GM12878 (cell line): ENCODE measurements around the gene CRAMP1. TPM values are rescaled to one million over a fixed set of nuclear protein-coding genes. Genes with fewer than 3 reads are reported as not detected.
A peak's percentile ranks its signal among the peaks of the same experiment; 100 is the strongest.

Experiments
- ATAC-seq: fragments of 200-7000 bp; cut with Tn5 transposase; 3 replicates; pipeline ENCODE4 v1.9.1; 2020; ENCODE audit warnings: mild to moderate bottlenecking, moderate library complexity
- Bru-seq: library from RNA; stranded (reverse); fragments of 400-500 nt; gene quantifications from one replicate; lab custom pipeline; 2021; lab: Mats Ljungman, UMichigan
- BruChase-seq, 2 experiments: library from RNA; stranded (reverse); fragments of 400-500 nt; gene quantifications; one replicate each; lab custom pipeline; 2021; lab: Mats Ljungman, UMichigan
- BruUV-seq: library from RNA; stranded (reverse); fragments of 400-500 nt; replicated peaks from 2 replicates; lab custom pipeline; 2021; lab: Mats Ljungman, UMichigan
- CTCF ChIA-PET: fragments of 300-600 bp; sonication (Branson Sonifier 250); formaldehyde crosslinking; extraction: SDS; loops from one replicate; lab custom pipeline; 2021; ENCODE audit warnings: inconsistent platforms; lab: Yijun Ruan, JAX
- POLR2A ChIA-PET: fragments of 350-600 bp; formaldehyde crosslinking; extraction: SDS; loops from one replicate; lab custom pipeline; 2021; ENCODE audit warnings: inconsistent platforms; lab: Charles Lee
- RAD21 ChIA-PET: fragments of 300-600 bp; sonication (Branson Sonifier 250); formaldehyde crosslinking; loops from one replicate; lab custom pipeline; 2023; ENCODE audit warnings: antibody characterized with exemption; ENCODE audit not compliant: unreplicated experiment; lab: Charles Lee
- SMC1A ChIA-PET: fragments of 300-600 bp; sonication (Branson Sonifier 250); formaldehyde crosslinking; loops from one replicate; lab custom pipeline; 2023; ENCODE audit not compliant: unreplicated experiment, uncharacterized antibody; lab: Charles Lee
- DNase-seq: peaks from one replicate; pipeline ENCODE4 v3.0.0-alpha.2; 2011; ENCODE audit warnings: low read depth, low spot score
- FAIRE-seq: peaks from 3 replicates; lab custom pipeline; 2011; peaks lifted over from hg19 to GRCh38; lab: Jason Lieb, UNC
- H2AFZ ChIP-seq: 2 replicates; pipeline ENCODE4 v1.6.0; 2011; ENCODE audit warnings: low read depth, low read length, control low read depth; ENCODE audit not compliant: control insufficient read depth
- H3K27ac ChIP-seq: 2 replicates; pipeline ENCODE4 v1.5.1; 2011; ENCODE audit warnings: control low read depth; ENCODE audit not compliant: control insufficient read depth, insufficient read depth
- H3K27me3 ChIP-seq, 2 experiments: replicated peaks in 1 of 2; 2 replicates each; pipeline versions ENCODE4 v1.6.0 to v1.6.1; 2011; ENCODE audit warnings: low read length in 1 of 2; ENCODE audit not compliant: control insufficient read depth in 2 of 2, insufficient read depth in 2 of 2
- H3K36me3 ChIP-seq, 2 experiments: 2 replicates each; pipeline ENCODE4 v1.5.1; 2011; ENCODE audit warnings: low read length in 1 of 2; ENCODE audit not compliant: control insufficient read depth in 2 of 2, insufficient read depth in 2 of 2
- H3K4me1 ChIP-seq: 2 replicates; pipeline ENCODE4 v1.6.1; 2011; ENCODE audit warnings: mild to moderate bottlenecking, low read length, moderate library complexity, mixed read lengths; ENCODE audit not compliant: control insufficient read depth, insufficient read depth
- H3K4me2 ChIP-seq: 2 replicates; pipeline ENCODE4 v1.6.0; 2011; ENCODE audit warnings: control low read depth; ENCODE audit not compliant: control insufficient read depth, insufficient read depth
- H3K4me3 ChIP-seq: fragments of 200-600 bp; sonication (generic); 2 replicates; pipeline ENCODE4 v1.5.1; 2016
- H3K79me2 ChIP-seq: 2 replicates; pipeline ENCODE4 v1.6.0; 2011; ENCODE audit warnings: low read length; ENCODE audit not compliant: control insufficient read depth, insufficient read depth
- H3K9ac ChIP-seq: 2 replicates; pipeline ENCODE4 v1.8.0; 2011; ENCODE audit warnings: low read length, control low read depth, mixed read lengths; ENCODE audit not compliant: control insufficient read depth, insufficient read depth
- H3K9me3 ChIP-seq: replicated peaks from 3 replicates; pipeline ENCODE4 v1.5.1; 2011; ENCODE audit warnings: mild to moderate bottlenecking, low read length; ENCODE audit not compliant: control insufficient read depth, insufficient read depth
- H4K20me1 ChIP-seq: 2 replicates; pipeline ENCODE4 v1.6.0; 2011; ENCODE audit not compliant: control insufficient read depth, insufficient read depth
- BACH1 ChIP-seq: fragments of 450-650 bp; IDR thresholded peaks from 2 replicates; pipeline ENCODE4 v1.6.1; 2017; ENCODE audit warnings: mild to moderate bottlenecking, borderline replicate concordance
- POLR2A ChIP-seq: IDR thresholded peaks from 2 replicates; pipeline ENCODE4 v1.6.1; 2011; ENCODE audit warnings: low read depth, mild to moderate bottlenecking, low read length
- POLR2AphosphoS5 ChIP-seq: IDR thresholded peaks from 2 replicates; pipeline ENCODE4 v1.6.1; 2011; ENCODE audit warnings: mild to moderate bottlenecking, low read length, inconsistent platforms
- SIN3A ChIP-seq: IDR thresholded peaks from 2 replicates; pipeline ENCODE4 v1.6.1; 2012; ENCODE audit warnings: low read depth, low read length, improper control_type of control experiment
- SMARCA5 ChIP-seq: fragments of 450-650 bp; IDR thresholded peaks from 2 replicates; pipeline ENCODE4 v1.6.1; 2017; ENCODE audit warnings: mild to moderate bottlenecking
- WGBS: methylation state at CpG from one replicate; pipeline ENCODE4 v1.1.6; 2016; ENCODE audit warnings: low lambda C conversion rate; ENCODE audit not compliant: insufficient replicate concordance, insufficient coverage; ENCODE audit errors: missing lambda C conversion rate; 5-methylcytosine and 5-hydroxymethylcytosine counted together
- in situ Hi-C: fragments of 300-500 bp; cut with MboI; formaldehyde crosslinking; loops from 9 replicates; pipeline ENCODE4 v1.14.3; 2018; ENCODE audit warnings: mixed read lengths
- intact Hi-C: fragments of 100-400 bp; cut with micrococcal nuclease; formaldehyde crosslinking; loops from one replicate; pipeline ENCODE4 v1.14.2; 2022; ENCODE audit not compliant: unreplicated experiment
- long read RNA-seq, 2 experiments: library from polyadenylated mRNA; unstranded; transcript quantifications; one replicate each; pipeline ENCODE4 v2.0.0, GENCODE V29; 2019 to 2020
- polyA minus RNA-seq, 3 experiments: library from RNA; depleted of rRNA, polyadenylated mRNA; stranded (reverse); fragments of >200 nt; gene quantifications; 2 replicates each; pipeline ENCODE4 v1.2.3, GENCODE V29; 2011
- polyA plus RNA-seq, 11 experiments: library from polyadenylated mRNA; depleted of rRNA in 4 of 11; unstranded in 6 of 11; stranded (reverse) in 5 of 11; fragments of >200 nt; fragmentation: Nextera tagmentation in 4 of 11; fragmentation: Illumina TruSeq in 1 of 11; extraction: Ambion mirVana in 4 of 11; extraction: Trizol in 1 of 11; gene quantifications; 1 replicate in 1 of 11; 2 replicates in 10 of 11; pipeline versions ENCODE4 v1.2.1 to v1.2.3, GENCODE V29; 2011 to 2016; ENCODE audit warnings: inconsistent platforms in 2 of 11, missing spikeins in 2 of 11, low read depth in 1 of 11
- total RNA-seq, 4 experiments: library from RNA; depleted of rRNA in 3 of 4; stranded (reverse); fragments of >200 nt in 3 of 4; fragmentation: Illumina TruSeq in 1 of 4; extraction: Trizol in 1 of 4; gene quantifications; 2 replicates each; pipeline versions ENCODE4 v1.2.1 to v1.2.3, GENCODE V29; 2013 to 2021
- TF ChIP-seq, protein P1 (sequence below): fragments of 450-650 bp; IDR thresholded peaks from 2 replicates; pipeline ENCODE4 v1.6.1; 2017; ENCODE audit warnings: mild to moderate bottlenecking, moderate library complexity
- TF ChIP-seq, protein P2 (sequence below): fragments of 450-650 bp; IDR thresholded peaks from 2 replicates; pipeline ENCODE4 v1.6.1; 2017; ENCODE audit warnings: mild to moderate bottlenecking, low read depth, inconsistent platforms; ENCODE audit not compliant: poor library complexity, severe bottlenecking

CRAMP1 gene, protein sequence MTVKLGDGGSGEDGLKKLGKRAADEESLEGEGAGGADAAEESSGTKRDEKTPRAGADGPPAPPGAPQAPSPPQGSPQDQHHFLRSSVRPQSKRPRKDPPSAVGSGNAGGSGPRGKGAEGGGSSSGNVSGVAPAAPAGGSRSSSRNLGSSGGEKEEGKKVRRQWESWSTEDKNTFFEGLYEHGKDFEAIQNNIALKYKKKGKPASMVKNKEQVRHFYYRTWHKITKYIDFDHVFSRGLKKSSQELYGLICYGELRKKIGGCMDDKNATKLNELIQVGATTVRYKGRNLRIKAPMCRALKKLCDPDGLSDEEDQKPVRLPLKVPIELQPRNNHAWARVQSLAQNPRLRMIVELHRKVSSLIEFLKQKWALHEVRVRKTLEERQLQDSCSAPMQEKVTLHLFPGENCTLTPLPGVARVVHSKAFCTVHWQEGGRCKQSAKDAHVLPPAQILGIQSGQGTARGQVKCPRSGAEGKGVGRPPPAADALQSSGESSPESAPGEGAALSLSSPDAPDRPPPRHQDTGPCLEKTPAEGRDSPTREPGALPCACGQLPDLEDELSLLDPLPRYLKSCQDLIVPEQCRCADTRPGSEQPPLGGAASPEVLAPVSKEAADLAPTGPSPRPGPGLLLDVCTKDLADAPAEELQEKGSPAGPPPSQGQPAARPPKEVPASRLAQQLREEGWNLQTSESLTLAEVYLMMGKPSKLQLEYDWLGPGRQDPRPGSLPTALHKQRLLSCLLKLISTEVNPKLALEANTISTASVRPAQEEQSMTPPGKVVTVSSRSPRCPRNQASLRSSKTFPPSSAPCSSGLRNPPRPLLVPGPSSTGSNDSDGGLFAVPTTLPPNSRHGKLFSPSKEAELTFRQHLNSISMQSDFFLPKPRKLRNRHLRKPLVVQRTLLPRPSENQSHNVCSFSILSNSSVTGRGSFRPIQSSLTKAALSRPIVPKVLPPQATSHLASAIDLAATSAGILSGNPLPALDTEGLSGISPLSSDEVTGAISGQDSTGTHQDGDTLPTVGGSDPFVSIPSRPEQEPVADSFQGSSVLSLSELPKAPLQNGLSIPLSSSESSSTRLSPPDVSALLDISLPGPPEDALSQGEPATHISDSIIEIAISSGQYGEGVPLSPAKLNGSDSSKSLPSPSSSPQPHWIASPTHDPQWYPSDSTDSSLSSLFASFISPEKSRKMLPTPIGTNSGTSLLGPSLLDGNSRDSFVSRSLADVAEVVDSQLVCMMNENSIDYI (N-terminal part only)
- total RNA-seq (2013; cell fraction: nucleolus; rRNA removed), result 23.0 and 27.5 TPM in 2 replicates
- total RNA-seq (2014; rRNA removed) (2.8 and 4.2 TPM in 2 replicates), total RNA-seq (2014; rRNA removed; fragmentation: Illumina TruSeq; extraction: Trizol) (3.0 and 3.7 TPM in 2 replicates), total RNA-seq (2021) (8.1 and 9.8 TPM in 2 replicates), polyA plus RNA-seq (2011; rRNA removed) (3.6 and 5.2 TPM in 2 replicates), polyA plus RNA-seq (2014; fragmentation: Illumina TruSeq; extraction: Trizol) (3.3 and 7.4 TPM in 2 replicates), polyA plus RNA-seq (2014; fragmentation: Nextera tagmentation; extraction: Ambion mirVana) (under 1 TPM; 0.37 to 0.38 TPM), polyA plus RNA-seq (2014; rRNA removed) (6.8 and 7.7 TPM in 2 replicates), polyA plus RNA-seq (2016; fragmentation: Nextera tagmentation; extraction: Ambion mirVana) (1 to 10 TPM in 1 of 2 experiments, under 1 TPM in 1; 0.81 to 1.4 TPM), polyA minus RNA-seq (2011; rRNA and poly(A)+ RNA removed) (5.3 and 12.3 TPM in 2 replicates), Bru-seq, nascent RNA (percentile 72 among the genes with signal in this experiment), BruChase-seq, experiment 1, labeled RNA remaining after a 6-hour chase (percentile 82 among the genes with signal in this experiment), BruChase-seq, experiment 2, labeled RNA remaining after a 2-hour chase (percentile 79 among the genes with signal in this experiment)
- 4.7 TPM for polyA plus RNA-seq (2011; ENCODE audit: low read depth)
- 5.6 and 6.4 TPM in 2 replicates for polyA plus RNA-seq (2011; cell fraction: cytosol; rRNA removed)
- 16.0 and 25.6 TPM in 2 replicates for polyA plus RNA-seq (2011; cell fraction: nucleus; rRNA removed)
- polyA plus RNA-seq (2012), result 4.1 and 5.8 TPM in 2 replicates
- polyA minus RNA-seq (2011; cell fraction: cytosol; rRNA and poly(A)+ RNA removed), result 1.7 and 3.7 TPM in 2 replicates
- polyA minus RNA-seq (2011; cell fraction: nucleus; rRNA and poly(A)+ RNA removed), result 5.4 and 11.8 TPM in 2 replicates
- long read RNA-seq, experiment 1, result 0 reads
- long read RNA-seq, experiment 2, result 0 reads

DNA sequence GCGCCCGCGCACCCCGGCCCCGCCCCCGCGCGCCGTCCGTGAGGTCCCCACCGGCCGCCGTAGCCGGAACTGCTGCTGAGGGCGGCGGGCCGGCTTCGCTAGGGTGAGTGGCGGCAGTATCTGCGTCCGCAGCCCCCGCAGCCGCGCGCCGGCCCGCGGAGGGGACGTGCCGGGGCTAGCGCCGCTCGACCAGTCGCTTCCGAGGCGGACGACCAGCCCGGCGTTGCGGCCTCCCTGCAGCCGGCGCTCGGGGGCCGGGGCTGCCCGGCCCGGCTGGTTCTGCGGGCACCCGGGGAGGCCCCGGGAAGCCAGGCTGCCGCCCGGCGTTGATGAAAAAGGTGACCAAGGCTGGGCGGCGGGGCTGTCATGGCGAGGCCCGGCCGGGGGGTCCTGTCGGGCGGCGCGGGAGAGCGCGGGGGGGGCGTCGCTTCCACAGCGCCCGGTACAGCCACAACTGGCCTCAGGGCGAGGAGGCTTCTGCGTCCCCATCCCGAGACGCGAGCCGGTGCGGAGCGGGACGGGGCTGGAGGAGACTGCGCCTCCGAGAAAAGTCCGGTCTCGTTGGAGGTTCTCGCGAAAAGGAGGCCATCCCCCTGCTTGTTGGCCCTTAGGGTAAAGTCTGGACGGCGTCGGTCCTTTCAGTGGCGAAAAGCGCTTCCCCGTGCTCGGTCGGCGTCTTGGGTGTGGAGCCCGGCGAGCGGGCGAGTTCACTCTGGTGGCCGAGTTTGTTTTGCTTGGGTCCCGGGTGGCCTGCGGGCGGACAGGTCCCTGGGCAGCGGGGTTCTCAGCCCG lies at the start of gene CRAMP1:
TSS of gene CRAMP1 (plus strand) at position 41 of the 792 bp plus-strand sequence. CDS start 2,280 bp downstream, outside the sequence.
- WGBS, result under 1% methylated on average over 61 of the region's 101 CpGs
- ChIA-PET CTCF (interaction anchor here (0.6 kb wide), 1 partner anchor 404 kb away, joined by 3 read pairs; no protein-coding TSS in a partner anchor), POLR2A (interaction anchor here (0.8 kb wide), 1 partner anchor 748 kb away, joined by 4 read pairs; no protein-coding TSS in a partner anchor)
- TF ChIP-seq, protein P1, sequence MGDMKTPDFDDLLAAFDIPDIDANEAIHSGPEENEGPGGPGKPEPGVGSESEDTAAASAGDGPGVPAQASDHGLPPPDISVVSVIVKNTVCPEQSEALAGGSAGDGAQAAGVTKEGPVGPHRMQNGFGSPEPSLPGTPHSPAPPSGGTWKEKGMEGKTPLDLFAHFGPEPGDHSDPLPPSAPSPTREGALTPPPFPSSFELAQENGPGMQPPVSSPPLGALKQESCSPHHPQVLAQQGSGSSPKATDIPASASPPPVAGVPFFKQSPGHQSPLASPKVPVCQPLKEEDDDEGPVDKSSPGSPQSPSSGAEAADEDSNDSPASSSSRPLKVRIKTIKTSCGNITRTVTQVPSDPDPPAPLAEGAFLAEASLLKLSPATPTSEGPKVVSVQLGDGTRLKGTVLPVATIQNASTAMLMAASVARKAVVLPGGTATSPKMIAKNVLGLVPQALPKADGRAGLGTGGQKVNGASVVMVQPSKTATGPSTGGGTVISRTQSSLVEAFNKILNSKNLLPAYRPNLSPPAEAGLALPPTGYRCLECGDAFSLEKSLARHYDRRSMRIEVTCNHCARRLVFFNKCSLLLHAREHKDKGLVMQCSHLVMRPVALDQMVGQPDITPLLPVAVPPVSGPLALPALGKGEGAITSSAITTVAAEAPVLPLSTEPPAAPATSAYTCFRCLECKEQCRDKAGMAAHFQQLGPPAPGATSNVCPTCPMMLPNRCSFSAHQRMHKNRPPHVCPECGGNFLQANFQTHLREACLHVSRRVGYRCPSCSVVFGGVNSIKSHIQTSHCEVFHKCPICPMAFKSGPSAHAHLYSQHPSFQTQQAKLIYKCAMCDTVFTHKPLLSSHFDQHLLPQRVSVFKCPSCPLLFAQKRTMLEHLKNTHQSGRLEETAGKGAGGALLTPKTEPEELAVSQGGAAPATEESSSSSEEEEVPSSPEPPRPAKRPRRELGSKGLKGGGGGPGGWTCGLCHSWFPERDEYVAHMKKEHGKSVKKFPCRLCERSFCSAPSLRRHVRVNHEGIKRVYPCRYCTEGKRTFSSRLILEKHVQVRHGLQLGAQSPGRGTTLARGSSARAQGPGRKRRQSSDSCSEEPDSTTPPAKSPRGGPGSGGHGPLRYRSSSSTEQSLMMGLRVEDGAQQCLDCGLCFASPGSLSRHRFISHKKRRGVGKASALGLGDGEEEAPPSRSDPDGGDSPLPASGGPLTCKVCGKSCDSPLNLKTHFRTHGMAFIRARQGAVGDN, result peak; percentile 13; the same call in 1 of the 2 replicates
- TF ChIP-seq SMARCA5 (0 out of 2 replicates have a peak, but pooled peaks have one; percentile 51), SIN3A (peak; percentile 77), POLR2A (peak; percentile 67), BACH1 (0 out of 2 replicates have a peak, but pooled peaks have one; percentile 42), POLR2AphosphoS5 (0 out of 2 replicates have a peak, but pooled peaks have one; percentile 30)
- TF ChIP-seq, protein P2, sequence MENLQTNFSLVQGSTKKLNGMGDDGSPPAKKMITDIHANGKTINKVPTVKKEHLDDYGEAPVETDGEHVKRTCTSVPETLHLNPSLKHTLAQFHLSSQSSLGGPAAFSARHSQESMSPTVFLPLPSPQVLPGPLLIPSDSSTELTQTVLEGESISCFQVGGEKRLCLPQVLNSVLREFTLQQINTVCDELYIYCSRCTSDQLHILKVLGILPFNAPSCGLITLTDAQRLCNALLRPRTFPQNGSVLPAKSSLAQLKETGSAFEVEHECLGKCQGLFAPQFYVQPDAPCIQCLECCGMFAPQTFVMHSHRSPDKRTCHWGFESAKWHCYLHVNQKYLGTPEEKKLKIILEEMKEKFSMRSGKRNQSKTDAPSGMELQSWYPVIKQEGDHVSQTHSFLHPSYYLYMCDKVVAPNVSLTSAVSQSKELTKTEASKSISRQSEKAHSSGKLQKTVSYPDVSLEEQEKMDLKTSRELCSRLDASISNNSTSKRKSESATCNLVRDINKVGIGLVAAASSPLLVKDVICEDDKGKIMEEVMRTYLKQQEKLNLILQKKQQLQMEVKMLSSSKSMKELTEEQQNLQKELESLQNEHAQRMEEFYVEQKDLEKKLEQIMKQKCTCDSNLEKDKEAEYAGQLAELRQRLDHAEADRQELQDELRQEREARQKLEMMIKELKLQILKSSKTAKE, result no peak

More for the DNA sequence above, at the start of gene CRAMP1:
- ATAC-seq, result no peak; the same call in 2 of the 3 replicates
- Histone ChIP-seq H3K79me2 (peaks cover 6% of the 10 kb centered on the region), H3K9ac (peak within 1 kb of the TSS; percentile 72), H3K9me3 (no peaks in the 10 kb centered on the region), H3K27ac (peak within 1 kb of the TSS; percentile 56), H3K36me3 (peaks cover 2 to 5% of the 10 kb centered on the region in 2 experiments; a peak in 2 of 4 replicates), H3K4me3 (peak within 1 kb of the TSS; percentile 81), H3K4me2 (peak within 1 kb of the TSS; percentile 92), H3K4me1 (peaks cover 20% of the 10 kb centered on the region), H3K27me3 (peaks cover 0 to 4% of the 10 kb centered on the region in 2 experiments; a peak in 1 of 4 replicates), H4K20me1 (no peaks in the 10 kb centered on the region; the same call in 1 of the 2 replicates), H2AFZ (peak within 1 kb of the TSS; percentile 81)
- SMC1A ChIA-PET, result no interaction called here
- intact Hi-C loops (loop anchor here (5.0 kb wide), 2 partner anchors 65 to 190 kb away; partner anchors contain the start of genes JPT2 and UQCC4), in situ Hi-C loops (no loop called here)
- no TSS peak for BruUV-seq
- RAD21 ChIA-PET, result no interaction called here
- FAIRE-seq, result no peak
- no peak for DNase-seq
